ENCODE measurements around the gene CALR.
"Not testable (repeated sequence)": the region's sequence is repeated elsewhere in the genome, so short reads cannot be mapped to it uniquely, and the experiment has no call there.

Gene CALR

DNA sequence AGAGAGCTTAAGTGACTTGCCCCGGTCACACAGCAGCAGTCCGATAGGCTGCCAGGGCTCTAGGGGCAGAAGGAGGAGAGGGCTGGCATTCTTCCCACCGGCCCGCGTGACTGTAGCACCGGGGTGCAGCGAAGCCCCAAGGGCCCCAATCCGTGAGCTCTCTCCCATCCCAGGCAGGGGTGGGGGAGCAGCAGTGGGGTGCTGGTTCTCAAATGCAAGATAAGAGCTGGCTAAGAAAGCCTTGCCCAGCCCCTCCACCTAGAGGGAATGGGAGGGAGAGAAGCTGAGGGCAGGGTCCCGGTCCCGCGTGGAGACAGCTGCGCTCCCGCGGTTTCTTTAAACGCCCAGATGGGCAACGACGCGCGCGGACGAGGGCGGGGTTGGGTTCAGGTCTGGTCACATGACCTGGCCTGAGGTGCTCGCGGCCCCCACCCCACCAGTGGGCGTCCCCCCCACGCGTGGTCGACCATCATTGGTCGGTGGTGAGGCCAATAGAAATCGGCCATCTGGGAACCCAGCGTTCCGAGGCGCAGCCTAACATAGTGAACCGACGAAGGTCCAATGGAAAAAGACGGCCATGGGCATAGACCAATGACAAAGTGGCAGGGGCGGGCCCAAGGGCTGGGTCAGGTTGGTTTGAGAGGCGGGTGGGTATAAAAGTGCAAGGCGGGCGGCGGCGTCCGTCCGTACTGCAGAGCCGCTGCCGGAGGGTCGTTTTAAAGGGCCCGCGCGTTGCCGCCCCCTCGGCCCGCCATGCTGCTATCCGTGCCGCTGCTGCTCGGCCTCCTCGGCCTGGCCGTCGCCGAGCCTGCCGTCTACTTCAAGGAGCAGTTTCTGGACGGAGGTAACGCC is at the start of gene CALR:
Gene CALR (plus strand): TSS at position 683 of the 852 bp plus-strand sequence. CDS start 71 bp downstream, at position 754.
- peak within 1 kb of the TSS; percentile 100 for H3K4me3 ChIP-seq (replicated peaks in 1 of 2; ENCODE audit: low read depth in 2 of 2, low read length in 2 of 2)
- no peak for TF ChIP-seq CTCF (IDR thresholded peaks at IDR 0.05; ENCODE audit: low read depth, low read length)
- DNase-seq (ENCODE audit: low read depth in 2 of 2) = peak; percentile 100

DNA sequence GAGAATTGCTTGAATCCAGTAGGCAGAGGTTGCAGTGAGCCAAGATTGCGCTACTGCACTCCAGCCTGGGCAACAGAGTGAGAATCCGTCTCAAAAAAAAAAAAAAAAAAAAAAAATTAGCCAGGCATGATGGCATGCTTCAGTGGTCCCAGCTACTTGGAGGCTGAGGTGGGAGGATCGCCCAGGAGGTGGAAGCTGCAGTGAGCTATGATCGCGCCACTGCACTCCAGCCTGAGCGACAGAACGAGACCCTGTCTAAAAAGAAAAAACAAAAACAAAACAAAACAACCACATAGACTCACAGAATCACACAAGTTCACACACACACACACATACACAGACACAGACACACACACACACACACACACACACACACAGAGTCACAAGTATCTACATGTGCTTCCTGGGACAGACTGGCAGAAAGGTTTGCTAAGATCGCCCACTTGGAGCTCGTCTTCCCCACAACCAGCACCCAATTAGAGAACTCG is 48.1 kb upstream of the CALR start:
- DNase-seq (ENCODE audit: low read depth in 2 of 2); H3K4me3 ChIP-seq (replicated peaks in 1 of 2; ENCODE audit: low read depth in 2 of 2, low read length in 2 of 2): not testable (repeated sequence)

- H3K4me3 ChIP-seq (replicated peaks in 1 of 2; ENCODE audit: low read depth in 2 of 2, low read length in 2 of 2) = peak within 1 kb of the TSS; percentile 97 to 98
- DNase-seq (ENCODE audit: low read depth in 2 of 2) = peak; percentile 99
- TF ChIP-seq CTCF (IDR thresholded peaks at IDR 0.05; ENCODE audit: low read depth, low read length) = no peak
These were observed 47.4 kb upstream of the CALR start, which contains the start of gene GCDH for GRCh38 chr19:12890787-12891552. TSS of gene GCDH (plus strand) at chr19:12891160. CDS start at chr19:12891305, 145 bp downstream.

DNA sequence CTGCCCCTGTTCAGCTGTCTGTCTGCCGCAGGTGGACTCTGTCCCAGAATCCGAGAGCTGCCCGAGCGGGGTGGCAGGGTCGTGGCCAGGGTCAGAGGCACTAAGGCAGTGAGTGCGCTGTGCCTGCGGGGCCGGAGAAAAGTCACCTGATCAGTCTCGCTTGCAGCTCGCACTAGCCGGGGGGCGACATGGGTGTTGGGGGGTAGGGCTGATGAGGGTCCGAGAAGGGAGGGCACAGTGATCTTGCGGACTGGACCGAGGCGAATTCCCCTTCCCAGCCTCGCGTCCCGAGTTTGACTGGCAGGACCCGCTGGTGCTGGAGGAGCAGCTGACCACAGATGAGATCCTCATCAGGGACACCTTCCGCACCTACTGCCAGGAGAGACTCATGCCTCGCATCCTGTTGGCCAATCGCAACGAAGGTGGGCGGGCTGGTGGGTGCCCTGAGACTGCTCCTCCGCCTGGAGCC is 46.8 kb upstream of the CALR start:
- TF ChIP-seq CTCF (IDR thresholded peaks at IDR 0.05; ENCODE audit: low read depth, low read length) = no peak
- DNase-seq (ENCODE audit: low read depth in 2 of 2) = no peak
- H3K4me3 ChIP-seq (replicated peaks in 1 of 2; ENCODE audit: low read depth in 2 of 2, low read length in 2 of 2) = peak overlapping the region; percentile 97 to 98

- H3K4me3 ChIP-seq (replicated peaks in 1 of 2; ENCODE audit: low read depth in 2 of 2, low read length in 2 of 2) = no peak overlapping the region
- no peak for DNase-seq (ENCODE audit: low read depth in 2 of 2)
- TF ChIP-seq CTCF (IDR thresholded peaks at IDR 0.05; ENCODE audit: low read depth, low read length) = no peak
These were observed 44.8 kb upstream of the CALR start for GRCh38 chr19:12893582-12893981.

- DNase-seq (ENCODE audit: low read depth in 2 of 2) = no peak
- no peak for TF ChIP-seq CTCF (IDR thresholded peaks at IDR 0.05; ENCODE audit: low read depth, low read length)
- no peak overlapping the region for H3K4me3 ChIP-seq (replicated peaks in 1 of 2; ENCODE audit: low read depth in 2 of 2, low read length in 2 of 2)
These were observed 41.9 kb upstream of the CALR start for GRCh38 chr19:12896460-12896859.

All from cardiac fibroblast (primary cell).